ENCODE measurements around the gene NKX1-1.

The NKX1-1 gene

DNA sequence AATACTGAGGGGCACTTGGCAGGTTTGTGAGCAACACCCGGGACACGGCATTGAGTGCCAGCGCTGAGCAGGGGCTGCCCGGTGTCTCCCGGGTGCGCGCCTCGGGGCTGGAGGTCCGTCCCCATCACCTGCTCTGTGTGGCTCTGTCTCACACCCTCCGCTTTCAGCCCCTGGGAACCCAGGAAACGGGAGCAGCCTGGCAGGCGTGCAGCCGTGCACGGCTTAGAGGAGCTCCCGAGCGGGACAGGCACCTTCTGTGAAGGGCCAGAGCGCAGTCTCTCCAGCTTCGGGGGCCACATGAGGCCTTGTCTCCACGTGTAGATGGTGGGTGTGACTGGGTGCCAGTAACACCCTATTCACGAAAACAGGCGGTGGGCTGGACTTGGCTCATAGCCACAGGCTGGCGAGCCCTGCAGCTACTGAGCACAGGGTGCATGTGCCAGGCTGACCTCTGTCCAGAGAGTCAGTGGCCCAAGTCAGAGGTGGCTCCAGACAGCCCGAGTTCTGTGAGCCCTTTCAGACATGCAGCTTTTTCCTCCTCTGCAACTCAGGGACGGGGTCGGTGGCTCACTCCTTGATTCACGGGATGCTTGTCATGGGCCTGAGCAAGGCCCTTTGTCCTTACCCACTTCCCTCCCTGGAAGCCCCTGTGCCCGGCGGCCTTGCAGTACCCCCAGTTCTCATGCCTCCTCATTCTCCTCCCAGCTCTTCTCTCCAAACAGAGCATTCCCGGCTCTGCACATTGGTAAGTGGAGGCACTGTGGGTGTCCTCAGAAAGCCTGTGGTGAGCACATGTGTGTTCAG is 35.7 kb downstream of the NKX1-1 start:
- DNase-seq, result no peak

DNA sequence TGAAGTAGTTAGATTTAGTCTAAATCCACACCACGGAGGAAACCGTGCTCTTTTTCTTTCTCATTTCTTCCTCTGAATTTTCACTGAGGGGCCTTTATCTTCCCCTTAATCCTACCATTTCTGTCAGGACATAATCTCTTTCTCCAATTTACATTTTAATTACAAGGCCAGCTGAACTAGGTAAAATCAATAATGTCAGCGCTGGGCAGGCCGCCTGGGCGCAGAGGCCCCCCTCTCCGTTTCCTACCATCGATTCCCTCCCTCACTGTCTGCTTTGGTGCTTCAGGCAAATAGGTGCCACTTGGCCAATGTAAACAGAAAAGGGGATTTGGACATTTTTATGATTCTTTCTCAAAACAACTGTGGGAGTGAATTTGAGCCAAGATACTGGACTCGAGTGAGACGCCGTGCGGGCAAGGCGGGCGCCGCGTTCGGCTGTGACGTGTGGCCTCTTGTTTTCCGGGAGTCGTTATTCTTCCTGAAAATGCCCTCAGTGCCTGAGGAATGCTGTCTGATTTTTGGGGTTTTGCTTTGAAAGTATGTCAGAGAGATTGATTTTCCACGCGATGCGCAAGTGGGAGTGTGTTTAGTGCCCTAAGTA is 36.7 kb downstream of the NKX1-1 start:
- no peak for DNase-seq

DNA sequence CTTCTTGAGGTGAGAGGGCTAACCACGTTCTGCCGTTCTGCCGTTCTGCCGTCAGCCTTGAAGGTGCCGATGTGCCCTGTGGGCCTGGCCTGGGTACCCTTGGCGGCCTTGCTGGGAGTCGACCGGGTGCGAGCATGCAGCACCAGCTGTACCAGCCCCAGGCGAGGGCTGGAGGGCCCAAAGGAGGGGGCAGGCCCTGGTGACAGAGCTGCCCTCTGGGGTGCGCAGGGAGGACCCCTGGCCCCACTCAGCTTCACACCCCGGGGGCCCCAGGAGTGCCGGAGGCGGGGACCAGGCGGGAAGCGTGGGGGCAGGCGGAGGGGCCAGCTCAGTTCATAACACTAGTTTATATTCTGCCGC is 37.2 kb downstream of the NKX1-1 start:
- no peak for DNase-seq

DNA sequence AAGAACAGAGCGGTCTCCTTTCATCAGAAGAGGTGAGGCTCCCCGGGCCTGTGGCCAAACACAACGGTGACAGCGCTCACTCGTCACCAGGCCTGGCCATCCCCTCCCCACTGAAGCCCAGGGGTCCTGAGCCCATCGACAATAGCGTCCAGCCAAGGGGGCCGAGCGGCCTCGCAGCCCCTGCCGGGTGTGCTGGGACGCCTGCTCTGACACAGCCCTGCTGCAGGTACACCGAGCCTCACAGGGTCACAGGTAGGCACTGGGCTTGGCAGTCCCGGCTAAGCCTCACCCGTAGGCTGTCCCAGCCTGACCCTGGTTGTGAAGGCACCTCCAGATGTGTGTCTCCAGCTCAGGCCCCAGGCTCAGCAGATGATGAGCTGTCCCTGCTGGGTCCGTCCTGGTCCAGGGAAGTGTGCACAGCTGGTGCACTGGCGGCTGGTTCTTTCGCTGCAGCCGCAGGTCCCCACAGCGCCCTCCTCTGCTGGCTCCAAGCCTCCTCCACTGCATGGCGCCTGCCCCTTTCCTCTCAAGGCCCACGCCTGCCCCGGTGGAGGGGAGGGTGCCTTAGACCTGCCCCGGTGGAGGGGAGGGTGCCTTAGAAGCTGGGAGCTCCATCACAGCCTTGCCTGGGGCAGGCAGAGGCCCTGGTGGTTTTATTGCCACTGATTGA is 37.7 kb downstream of the NKX1-1 start:
- no peak for DNase-seq

DNA sequence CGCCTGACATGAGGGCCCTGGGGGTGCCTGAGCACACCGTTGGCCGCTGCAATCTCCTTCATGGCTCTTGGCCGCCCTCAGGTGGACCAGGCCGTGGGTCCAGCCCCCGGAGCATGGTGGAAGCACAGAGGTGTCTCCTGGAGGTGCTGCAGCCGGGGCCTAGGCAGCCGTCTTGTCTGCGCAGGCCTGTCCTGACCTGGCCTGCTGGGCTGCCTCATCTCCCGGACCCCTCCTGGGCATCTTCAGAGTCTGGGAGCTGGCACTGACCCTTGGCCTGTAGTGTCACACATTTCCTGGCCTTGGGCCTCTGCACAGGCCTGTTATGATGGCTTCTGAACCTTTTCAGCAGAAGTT is 38.3 kb downstream of the NKX1-1 start:
- DNase-seq, result no peak

DNA sequence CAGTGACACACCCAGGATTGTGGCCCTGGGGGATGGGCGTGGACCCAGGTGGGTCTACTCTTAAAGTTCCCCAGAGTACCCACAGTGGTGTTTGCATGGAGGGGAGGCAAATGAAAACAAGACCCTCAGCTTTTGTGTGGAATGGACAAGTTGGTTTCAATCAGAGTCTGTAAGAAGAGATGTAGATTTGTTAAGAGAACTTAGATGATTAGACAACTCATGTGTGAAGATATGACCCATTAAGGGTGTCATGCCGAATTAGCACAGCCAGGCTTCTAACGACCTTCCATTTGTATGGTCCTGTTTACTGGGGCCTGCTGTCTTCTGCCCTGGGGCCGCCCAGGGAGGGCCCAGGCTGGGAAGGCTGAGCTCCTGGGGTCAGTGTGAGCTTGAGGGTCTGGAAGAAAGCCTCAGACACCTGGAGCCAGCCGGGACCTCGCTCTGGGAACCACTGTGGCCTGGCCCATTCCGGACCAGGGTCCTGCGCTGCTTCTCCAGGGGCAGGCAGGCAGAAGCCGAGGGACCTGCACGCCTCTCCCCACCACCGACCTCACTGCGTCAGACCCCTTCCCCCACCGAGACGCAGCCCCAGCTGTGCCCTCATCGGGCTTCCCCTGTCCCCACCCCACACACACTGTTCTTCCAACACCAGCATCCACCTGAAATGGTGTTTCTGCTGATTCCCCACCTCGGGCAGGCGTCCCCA is 38.9 kb downstream of the NKX1-1 start:
- DNase-seq, result no peak

DNA sequence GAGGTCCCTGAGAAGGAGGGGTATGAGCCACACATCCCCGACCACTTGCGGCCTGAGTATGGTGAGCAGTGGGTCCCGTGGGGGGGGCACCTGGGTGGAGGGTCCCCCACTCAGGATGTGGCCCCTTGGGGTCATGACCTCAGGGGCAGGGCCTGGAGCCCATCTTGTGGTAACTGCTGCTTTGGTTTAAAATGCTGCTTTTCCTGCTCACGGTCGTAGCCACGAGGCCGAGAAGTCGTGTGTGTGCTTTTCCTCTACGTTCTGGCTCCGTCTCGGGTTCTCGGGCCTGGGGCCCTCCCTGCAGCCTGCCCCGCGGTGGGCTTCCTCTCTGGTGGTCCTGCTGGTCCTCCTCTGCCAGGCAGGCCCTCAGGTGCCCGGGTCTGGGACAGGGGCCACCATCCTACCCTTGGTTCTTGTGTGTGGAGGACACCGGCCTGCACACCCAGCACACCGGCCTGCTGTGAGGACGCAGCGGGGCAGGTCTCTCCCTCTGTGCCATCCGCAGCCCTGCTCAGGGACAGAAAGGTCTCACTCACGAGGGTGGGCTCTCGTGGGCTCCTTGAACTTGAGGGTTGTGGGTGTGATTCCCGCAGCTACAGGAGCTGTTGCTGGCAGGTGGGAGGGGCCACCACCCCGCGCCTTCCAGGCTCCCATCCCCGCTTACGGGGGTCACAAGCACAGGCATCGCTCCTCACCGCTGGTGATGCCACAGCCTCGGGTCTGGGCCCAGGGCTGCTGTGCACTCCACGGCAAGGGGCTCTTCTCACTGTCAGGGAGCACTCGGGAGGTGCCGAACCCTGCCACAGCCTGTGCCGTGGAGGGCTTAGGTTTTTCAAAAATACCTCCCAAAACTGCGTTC is 39.6 kb downstream of the NKX1-1 start:
- DNase-seq, result no peak

DNA sequence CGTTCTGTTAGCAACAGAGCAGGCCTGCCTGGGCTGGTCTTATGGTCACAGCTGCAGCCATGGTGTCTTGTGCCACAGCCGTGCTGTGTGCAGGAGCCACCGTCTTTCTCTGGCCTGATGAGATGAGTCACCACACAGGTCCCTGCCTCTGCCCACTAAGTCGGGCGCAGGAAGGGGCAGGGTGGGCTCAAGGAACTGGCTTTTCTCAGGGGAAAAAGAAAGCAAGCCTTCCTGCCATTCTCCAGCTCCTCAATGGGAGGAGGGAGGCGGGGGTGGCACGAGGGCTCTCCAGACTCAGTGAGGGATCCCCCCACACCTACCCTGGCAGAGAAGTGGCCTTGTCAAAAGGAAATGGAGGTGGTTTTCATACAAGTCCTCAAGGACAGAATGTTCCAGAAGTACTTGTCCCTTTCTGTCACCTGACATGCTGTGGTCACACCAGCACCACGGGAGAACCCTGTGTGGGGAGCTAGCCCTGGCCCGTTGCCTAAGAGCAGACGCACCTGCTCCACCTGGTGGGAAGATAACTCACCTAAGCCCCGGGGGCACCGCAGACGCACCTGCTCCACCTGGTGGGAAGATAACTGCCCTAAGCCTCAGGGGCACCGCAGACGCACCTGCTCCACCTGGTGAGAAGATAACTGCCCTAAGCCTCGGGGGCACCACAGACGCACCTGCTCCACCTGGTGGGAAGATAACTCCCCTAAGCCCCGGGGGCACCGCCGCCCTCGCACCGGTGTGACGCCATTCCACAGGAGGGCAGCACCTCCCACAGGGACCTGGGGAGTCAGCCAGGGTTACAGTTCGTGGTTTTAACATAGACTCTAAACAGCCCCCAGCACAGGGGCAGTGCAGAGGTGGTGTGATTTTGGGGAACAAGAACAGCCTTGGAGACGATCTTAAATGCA is 40.7 kb downstream of the NKX1-1 start:
- DNase-seq, result no peak

DNA sequence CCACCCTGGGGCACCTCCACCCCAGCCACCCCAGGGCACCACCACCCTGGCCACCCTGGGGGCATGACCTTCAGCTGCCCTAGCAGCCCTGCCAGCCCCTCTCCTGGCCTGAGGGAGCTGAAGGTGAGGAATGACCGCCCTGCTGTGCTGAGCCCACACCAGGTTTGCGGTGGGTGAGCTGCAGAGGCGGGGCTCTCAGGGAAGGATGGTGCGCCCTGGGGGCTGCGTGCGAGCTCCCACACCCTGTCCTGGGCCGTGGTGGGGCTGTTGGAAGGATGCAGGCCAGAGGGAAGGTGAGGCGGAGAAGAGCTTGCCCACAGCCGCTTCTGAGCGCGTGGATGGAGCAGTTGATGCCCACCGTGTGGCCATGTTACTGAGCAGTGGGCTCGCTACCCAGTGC is 41.5 kb downstream of the NKX1-1 start:
- no peak for DNase-seq

DNA sequence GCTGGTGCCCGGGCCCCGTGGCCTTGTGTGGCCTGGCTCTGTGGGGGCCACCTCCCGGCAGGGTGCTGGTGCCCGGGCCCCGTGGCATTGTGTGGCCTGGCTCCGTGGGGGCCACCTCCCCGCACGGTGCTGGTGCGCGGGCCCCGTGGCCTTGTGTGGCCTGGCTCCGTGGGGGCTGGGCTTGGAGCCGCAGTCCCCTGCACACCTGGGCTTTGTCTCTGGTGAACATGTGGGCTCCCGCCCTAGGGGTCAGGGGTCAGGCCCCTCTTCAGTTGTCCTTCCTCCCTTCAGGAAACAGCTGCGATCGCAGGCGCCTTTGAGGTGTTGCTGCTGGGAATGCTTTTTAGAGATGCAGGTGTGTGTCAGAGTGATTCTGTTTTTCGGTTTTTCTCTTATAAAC is 42.0 kb downstream of the NKX1-1 start:
- no peak for DNase-seq

DNA sequence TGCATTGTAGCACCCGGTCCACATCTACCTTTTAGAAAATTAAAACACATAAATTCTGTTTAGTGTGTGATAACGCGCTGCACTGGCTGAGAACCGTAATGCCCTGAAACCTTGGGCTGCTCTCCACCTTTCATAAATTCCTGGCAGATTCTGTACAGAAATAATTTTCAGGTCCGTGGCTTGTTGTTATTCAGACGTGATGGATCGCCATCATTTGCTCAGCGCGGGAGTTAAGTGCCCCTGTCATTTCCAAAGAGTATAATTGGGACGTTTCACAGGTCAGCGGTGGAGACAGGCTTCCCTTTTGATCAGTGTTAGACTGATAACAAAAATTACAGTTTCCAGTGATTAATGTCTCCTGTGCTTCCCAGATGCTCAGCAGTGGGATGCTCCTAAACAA is 42.7 kb downstream of the NKX1-1 start:
- no peak for DNase-seq

DNA sequence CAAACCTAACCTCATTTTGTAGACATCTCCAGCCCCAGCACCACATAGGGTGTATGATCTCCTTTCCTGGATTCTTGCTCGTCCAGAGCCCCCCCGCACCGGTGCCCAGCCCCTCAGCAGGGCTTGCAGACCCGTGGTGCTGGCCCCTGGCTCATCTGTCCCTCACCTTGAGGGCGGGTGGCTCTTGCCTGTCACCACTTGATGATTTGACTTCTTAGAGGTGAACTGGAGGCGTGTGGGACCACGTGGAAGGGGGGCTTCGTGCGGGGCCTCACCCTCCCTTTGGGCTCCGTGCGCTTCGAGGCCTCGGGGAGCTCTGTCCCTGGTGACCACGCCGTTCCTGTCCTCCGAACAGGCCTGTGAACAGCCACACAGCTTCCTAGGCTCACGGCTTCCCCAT is 43.7 kb downstream of the NKX1-1 start:
- no peak for DNase-seq

DNA sequence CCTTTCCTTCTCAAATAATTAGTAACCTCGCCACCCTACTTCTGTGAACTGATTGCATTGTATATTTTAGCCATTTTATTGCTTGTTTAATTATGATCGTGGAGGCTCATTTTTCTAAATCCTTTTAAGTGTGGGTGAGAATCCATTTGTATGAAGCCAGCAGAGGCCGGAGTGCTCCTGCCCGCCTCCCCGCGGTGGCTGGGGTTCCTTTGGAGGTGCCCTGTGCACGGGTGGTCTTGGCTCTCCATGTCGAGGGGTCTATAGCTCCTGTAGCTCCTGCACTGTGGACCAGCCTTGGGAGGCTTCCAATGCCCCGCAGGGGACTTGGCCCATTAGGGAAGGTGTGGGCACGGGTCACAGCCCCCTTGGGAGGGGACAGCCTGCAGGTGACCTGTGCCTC is 44.2 kb downstream of the NKX1-1 start:
- no peak for DNase-seq

DNA sequence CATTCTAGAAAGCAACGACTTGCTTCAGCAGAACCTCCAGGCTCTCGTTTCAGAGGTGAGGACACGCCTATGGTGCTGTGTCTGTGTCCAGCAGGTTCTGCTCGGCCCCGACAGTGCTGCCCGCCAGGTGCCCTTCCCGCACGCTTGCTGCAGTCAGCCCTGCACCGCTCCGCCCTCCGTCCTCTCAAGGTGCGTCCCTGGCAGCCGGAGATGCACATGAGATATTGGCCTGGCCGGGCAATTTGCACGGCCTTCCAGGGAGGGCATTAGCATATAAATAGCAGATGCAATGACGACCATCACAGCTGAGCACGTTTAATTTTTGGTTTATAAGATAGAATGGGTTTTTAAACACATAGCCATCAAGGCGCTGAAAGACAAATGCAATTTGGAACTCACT is 44.8 kb downstream of the NKX1-1 start:
- DNase-seq, result no peak

DNA sequence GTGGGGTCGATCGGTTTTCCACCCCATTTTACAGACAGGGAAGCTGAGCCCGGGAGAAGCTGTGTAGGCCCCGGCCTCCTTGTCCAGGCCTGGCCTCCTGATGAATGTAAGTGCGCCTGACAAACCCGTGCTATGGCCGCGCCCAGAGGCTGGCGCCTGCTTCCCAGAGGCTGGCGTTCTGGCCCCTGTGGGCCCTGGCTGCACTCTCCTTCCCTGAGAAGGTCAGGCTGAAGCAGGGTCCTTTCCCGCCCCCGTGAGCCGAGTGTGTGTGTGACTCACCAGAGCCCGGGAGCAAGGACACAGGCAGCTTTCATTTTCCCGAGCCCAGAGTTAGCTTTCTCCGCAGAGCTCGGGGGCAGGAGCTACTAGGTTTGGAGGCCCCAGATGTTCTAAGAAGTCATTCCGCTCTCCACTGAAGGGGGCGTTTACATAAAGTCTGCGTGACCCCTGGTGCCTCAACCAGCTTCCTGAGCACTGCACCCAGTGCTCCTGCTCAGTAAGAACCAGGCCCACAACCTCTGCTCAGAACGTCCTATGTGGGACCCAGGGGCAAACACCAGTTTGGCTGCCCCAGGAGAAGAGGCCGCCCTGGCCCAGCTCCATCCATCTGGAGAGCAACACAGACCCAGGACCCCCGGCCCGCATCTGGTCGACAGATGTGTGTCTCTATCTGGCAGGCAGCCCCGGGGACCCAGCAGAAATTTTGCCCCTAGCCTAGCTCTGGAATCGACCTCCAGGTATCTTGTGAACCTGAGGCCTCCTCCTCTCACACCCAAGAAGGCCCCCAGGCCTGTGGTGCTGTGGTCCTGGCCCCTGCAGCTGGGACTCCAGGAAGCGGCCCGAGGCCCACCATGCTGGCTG is 45.6 kb downstream of the NKX1-1 start:
- DNase-seq, result no peak

DNA sequence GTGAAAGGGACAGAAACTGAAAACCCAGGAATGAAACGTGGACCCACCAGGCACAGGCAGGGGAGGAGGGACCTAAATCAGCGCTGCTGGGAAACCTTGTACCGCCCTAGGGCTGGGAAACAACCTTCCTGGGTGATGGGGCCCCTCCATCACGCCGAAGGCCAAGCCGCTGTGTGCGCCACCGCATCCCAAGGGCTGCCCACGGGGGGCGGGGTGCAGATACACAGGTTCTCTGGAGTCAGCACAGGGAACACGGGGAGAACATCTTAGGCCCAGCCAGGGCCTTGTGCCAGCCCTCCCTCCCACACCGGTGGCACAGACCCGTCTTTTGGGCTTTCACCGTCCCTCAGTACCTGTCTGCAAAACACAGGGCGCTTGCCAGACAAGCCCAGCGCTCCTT is 46.3 kb downstream of the NKX1-1 start:
- DNase-seq, result no peak

DNA sequence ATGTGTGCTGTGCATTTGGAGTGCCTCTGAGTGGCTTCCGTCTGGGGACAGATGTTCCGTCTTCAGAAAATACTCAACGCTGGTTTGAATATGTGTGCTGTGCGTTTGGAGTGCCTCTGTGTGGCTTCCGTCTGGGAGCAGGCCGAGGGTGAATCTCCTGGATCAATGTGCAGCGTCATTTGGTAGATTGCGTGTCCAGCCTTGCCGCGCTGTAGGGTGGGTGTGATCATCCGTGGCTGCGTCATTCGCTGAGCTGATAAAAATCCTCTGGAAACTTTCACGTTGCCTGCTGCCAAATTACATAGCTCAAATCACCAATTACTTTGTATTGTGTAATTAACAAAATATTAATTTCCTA is 47.1 kb downstream of the NKX1-1 start:
- DNase-seq, result no peak

DNA sequence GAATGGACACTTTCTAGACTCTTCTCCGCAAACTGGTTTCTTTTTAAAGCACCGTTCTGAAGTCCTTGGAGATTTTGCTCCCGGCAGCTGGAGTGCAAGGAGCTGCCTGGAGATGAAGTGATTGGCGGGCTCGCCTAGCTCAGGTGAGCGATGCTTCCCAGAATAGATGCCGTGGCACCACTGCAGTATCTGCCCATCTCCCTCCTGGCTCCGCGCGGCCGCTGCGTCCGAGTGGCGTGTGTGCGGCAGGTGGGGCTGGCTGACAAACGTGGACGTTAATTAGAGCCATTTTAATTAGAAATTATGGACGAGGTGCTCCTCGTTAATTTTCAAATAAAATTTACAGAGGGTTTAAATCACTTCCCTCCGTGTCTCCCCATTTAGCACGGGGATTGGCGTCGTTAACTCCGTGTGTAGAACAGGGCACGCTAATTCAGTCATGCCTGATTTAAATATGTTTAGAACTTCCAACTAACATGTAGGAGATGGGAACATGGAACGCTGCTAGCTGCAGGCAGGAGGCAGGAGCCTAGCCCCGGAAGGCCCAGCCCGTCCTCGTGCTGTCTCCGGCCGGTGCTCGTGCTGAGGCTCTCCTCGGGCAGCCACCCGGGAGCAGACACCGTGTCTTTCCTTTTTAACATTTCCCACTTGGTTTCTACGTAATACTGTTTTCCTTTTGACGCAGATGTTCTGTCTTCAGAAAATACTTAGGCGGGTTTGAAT is 47.7 kb downstream of the NKX1-1 start:
- no peak for DNase-seq

DNA sequence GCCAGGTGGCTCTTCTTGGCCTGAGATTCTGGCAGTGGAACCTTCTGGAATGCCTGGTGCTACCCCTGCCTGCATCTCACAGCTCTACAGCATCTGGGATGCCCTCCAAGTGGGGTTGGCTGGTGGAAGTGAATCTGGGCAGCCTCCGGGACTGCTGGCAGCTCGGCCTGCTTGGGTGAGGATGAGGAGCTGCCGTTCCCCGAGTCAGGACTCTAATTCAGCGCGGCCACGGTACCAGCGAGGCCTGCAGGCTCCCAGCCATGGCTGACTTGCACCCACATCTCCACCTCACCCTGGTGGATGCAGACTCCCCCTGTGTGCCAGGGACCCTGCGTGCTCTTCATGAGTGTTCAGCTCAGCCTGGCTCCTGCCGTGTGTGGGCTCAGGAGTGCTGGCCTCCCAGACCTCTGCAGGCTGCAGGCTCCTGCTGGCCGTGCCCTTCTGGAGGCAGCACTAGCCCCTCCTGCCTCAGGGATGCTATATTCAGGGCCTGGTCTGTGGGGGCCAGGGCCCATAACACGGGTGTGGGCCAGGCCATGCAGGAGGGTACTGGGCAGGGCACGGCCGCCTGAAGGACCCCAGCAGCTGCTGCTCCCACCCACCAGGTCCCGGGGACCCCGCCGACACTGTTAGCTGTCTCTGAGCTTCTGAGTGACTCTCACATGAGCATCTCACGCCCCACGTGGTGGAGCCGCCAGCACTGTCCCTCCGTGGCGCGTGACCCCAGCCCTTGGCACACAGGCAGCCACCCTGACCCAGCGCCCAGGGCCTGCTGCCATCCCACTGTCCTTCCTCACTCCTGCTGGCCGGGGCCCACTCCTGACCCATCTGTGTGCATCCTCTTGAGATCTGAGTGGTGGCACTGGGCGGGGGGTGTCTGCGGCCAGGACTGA is 48.6 kb downstream of the NKX1-1 start:
- DNase-seq, result no peak
